OCI-LY3 (cell line): ENCODE results near the gene ZMYM4.
"Not testable (repeated sequence)": the region's sequence is repeated elsewhere in the genome, so short reads cannot be mapped to it uniquely, and the experiment has no call there.

Experiments
- H2AFZ ChIP-seq: fragments of 200-600, 300-600 bp; shearing (Covaris generic); 2 replicates; pipeline ENCODE4 v1.6.0; 2014; ENCODE audit warnings: antibody characterized with exemption, low read depth, low read length
- H3K27ac ChIP-seq: fragments of 200-600, 300-600 bp; sonication (generic); 2 replicates; pipeline ENCODE4 v1.5.1; 2014; ENCODE audit warnings: mild to moderate bottlenecking, low read length, moderate library complexity, mixed read lengths
- H3K27me3 ChIP-seq: fragments of 200-600, 300-600 bp; sonication (generic); 2 replicates; pipeline ENCODE4 v1.6.1; 2014; ENCODE audit warnings: low read depth, low read length, mixed read lengths
- H3K36me3 ChIP-seq: fragments of 200-600, 300-600 bp; sonication (generic); replicated peaks from 2 replicates; pipeline ENCODE3; 2014; ENCODE audit warnings: low read depth, low read length, mixed read lengths
- H3K4me1 ChIP-seq: fragments of 300-600, 200-600 bp; sonication (generic); 2 replicates; pipeline ENCODE4 v1.6.1; 2014; ENCODE audit warnings: low read length, mixed read lengths
- H3K4me2 ChIP-seq: fragments of 200-600, 300-600 bp; sonication (generic); 2 replicates; pipeline ENCODE4 v1.6.1; 2014; ENCODE audit warnings: low read length, mixed read lengths
- H3K4me3 ChIP-seq: fragments of 300-600, 200-600 bp; sonication (generic); 2 replicates; pipeline ENCODE4 v1.5.1; 2014; ENCODE audit warnings: antibody characterized with exemption, mild to moderate bottlenecking, low read length, moderate library complexity
- H3K79me2 ChIP-seq: fragments of 300-600, 200-600 bp; shearing (Covaris generic); 2 replicates; pipeline ENCODE4 v1.6.1; 2014; ENCODE audit warnings: mild to moderate bottlenecking, low read length, mixed read lengths
- H3K9ac ChIP-seq: fragments of 300-600, 200-600 bp; shearing (Covaris generic); 2 replicates; pipeline ENCODE4 v1.6.0; 2014; ENCODE audit warnings: mild to moderate bottlenecking, low read length, moderate library complexity
- H3K9me3 ChIP-seq: fragments of 200-600, 300-600 bp; shearing (Covaris generic); 2 replicates; pipeline ENCODE4 v1.6.1; 2014; ENCODE audit warnings: low read length, mixed read lengths; ENCODE audit not compliant: insufficient read depth
- H4K20me1 ChIP-seq: fragments of 200-600, 300-600 bp; sonication (generic); 2 replicates; pipeline ENCODE4 v1.6.1; 2016; ENCODE audit warnings: low read length, mixed read lengths; ENCODE audit not compliant: insufficient read depth
- CTCF ChIP-seq: fragments of 200-600, 300-600 bp; sonication (generic); IDR thresholded peaks from 2 replicates; pipeline ENCODE4 v1.5.1; 2014; ENCODE audit warnings: antibody characterized with exemption, low read length, low read depth
- EZH2phosphoT487 ChIP-seq: fragments of 200-600 bp; shearing (Covaris generic); IDR thresholded peaks from 2 replicates; pipeline ENCODE4 v1.6.1; 2018; ENCODE audit warnings: antibody characterized with exemption, mixed run types, low read depth

Gene ZMYM4

GRCh38 chr1:35226546-35226945, 42.0 kb upstream of the ZMYM4 start:
- H3K4me1 ChIP-seq = no peaks in the 10 kb centered on the region
- no peaks in the 10 kb centered on the region for H3K9me3 ChIP-seq
- H4K20me1 ChIP-seq = no peaks in the 10 kb centered on the region
- TF ChIP-seq EZH2phosphoT487 (no peak), CTCF (no peak)
- no peak overlapping the region for H3K4me3 ChIP-seq
- no peaks in the 10 kb centered on the region for H3K27me3 ChIP-seq
- no peaks in the 10 kb centered on the region for H3K36me3 ChIP-seq
- no peak overlapping the region for H3K9ac ChIP-seq
- no peak overlapping the region for H3K27ac ChIP-seq
- H3K79me2 ChIP-seq = no peaks in the 10 kb centered on the region
- no peak overlapping the region for H3K4me2 ChIP-seq
- no peak overlapping the region for H2AFZ ChIP-seq

- no peaks in the 10 kb centered on the region for H3K9me3 ChIP-seq
- H4K20me1 ChIP-seq = no peaks in the 10 kb centered on the region
- H3K36me3 ChIP-seq = no peaks in the 10 kb centered on the region
- no peak for TF ChIP-seq CTCF
- no peak for TF ChIP-seq EZH2phosphoT487
- H3K79me2 ChIP-seq = no peaks in the 10 kb centered on the region
- H2AFZ ChIP-seq = no peak overlapping the region
- H3K27ac ChIP-seq = no peak overlapping the region
- H3K4me2 ChIP-seq = no peak overlapping the region
- no peaks in the 10 kb centered on the region for H3K27me3 ChIP-seq
- no peaks in the 10 kb centered on the region for H3K4me1 ChIP-seq
- no peak overlapping the region for H3K9ac ChIP-seq
- no peak overlapping the region for H3K4me3 ChIP-seq
Measured at GRCh38 chr1:35229587-35230360, 38.7 kb upstream of the ZMYM4 start.

GRCh38 chr1:35231287-35231686, 37.2 kb upstream of the ZMYM4 start:
- Histone ChIP-seq H3K4me3 (no peak overlapping the region), H3K9ac (no peak overlapping the region), H3K4me2 (no peak overlapping the region), H4K20me1 (no peaks in the 10 kb centered on the region), H3K79me2 (no peaks in the 10 kb centered on the region), H3K27me3 (no peaks in the 10 kb centered on the region), H3K9me3 (no peaks in the 10 kb centered on the region), H3K4me1 (no peaks in the 10 kb centered on the region), H2AFZ (no peak overlapping the region), H3K36me3 (no peaks in the 10 kb centered on the region), H3K27ac (no peak overlapping the region)
- TF ChIP-seq CTCF (no peak), EZH2phosphoT487 (no peak)

GRCh38 chr1:35236772-35237171, 31.7 kb upstream of the ZMYM4 start:
- H2AFZ ChIP-seq, H3K79me2 ChIP-seq, H3K4me1 ChIP-seq, H3K27ac ChIP-seq, H4K20me1 ChIP-seq, H3K4me2 ChIP-seq, H3K27me3 ChIP-seq, H3K4me3 ChIP-seq, H3K36me3 ChIP-seq, H3K9me3 ChIP-seq, H3K9ac ChIP-seq: not testable (repeated sequence)
